Liver (tissue), 9 donors: ENCODE results near the gene FOCAD. TPM values are rescaled to one million over a fixed set of nuclear protein-coding genes. Genes with fewer than 3 reads are reported as not detected.

ENCODE experiments used
- DNase-seq: peaks from one replicate; pipeline ENCODE4 v3.0.0-alpha.2; 2017; ENCODE audit warnings: low spot score
- H3K27ac ChIP-seq, 2 donors: one replicate each; pipeline ENCODE4 v1.7.0; 2013; ENCODE audit warnings: inconsistent platforms in 2 of 2, low read length in 2 of 2, control low read depth in 1 of 2, low read depth in 1 of 2, mild to moderate bottlenecking in 1 of 2
- H3K27me3 ChIP-seq, 4 donors: one replicate each; pipeline versions ENCODE4 v1.6.1 to v1.7.0; 2013; ENCODE audit warnings: low read length in 3 of 4, inconsistent platforms in 1 of 4, mild to moderate bottlenecking in 1 of 4, moderate library complexity in 1 of 4; ENCODE audit not compliant: control insufficient read depth in 4 of 4, insufficient read depth in 4 of 4
- H3K36me3 ChIP-seq, 4 donors: one replicate each; pipeline versions ENCODE4 v1.6.1 to v1.7.0; 2013; ENCODE audit warnings: low read length in 3 of 4, mild to moderate bottlenecking in 3 of 4, low read depth in 1 of 4, moderate library complexity in 1 of 4; ENCODE audit not compliant: control insufficient read depth in 4 of 4, insufficient read depth in 3 of 4
- H3K4me1 ChIP-seq, 4 donors: one replicate each; pipeline versions ENCODE4 v1.6.1 to v1.7.0; 2013; ENCODE audit warnings: low read length in 3 of 4, mild to moderate bottlenecking in 3 of 4, moderate library complexity in 1 of 4; ENCODE audit not compliant: control insufficient read depth in 4 of 4, insufficient read depth in 4 of 4
- H3K4me3 ChIP-seq, 3 donors: one replicate each; pipeline versions ENCODE4 v1.6.1 to v1.7.0; 2013; ENCODE audit warnings: low read length in 3 of 3, control low read depth in 1 of 3, low read depth in 1 of 3, mild to moderate bottlenecking in 1 of 3
- H3K9ac ChIP-seq, 2 donors: one replicate each; pipeline ENCODE4 v1.7.0; 2013; ENCODE audit warnings: low read length in 2 of 2, mild to moderate bottlenecking in 2 of 2, moderate library complexity in 2 of 2, control low read depth in 1 of 2, low read depth in 1 of 2
- H3K9me3 ChIP-seq, 4 donors: one replicate each; pipeline versions ENCODE4 v1.6.1 to v1.7.0; 2013; ENCODE audit warnings: low read length in 3 of 4; ENCODE audit not compliant: control insufficient read depth in 4 of 4
- ATF3 ChIP-seq: IDR thresholded peaks from 2 replicates; pipeline ENCODE4 v1.6.1; 2016; ENCODE audit warnings: antibody characterized with exemption
- CTCF ChIP-seq: fragments of 150-350 bp; IDR thresholded peaks from 2 replicates; pipeline ENCODE4 v1.5.1; 2017; ENCODE audit warnings: improper control_type of control experiment, low read depth, low read length; ENCODE audit not compliant: missing input control
- FOXA1 ChIP-seq: IDR thresholded peaks from 2 replicates; pipeline ENCODE4 v1.6.1; 2016; ENCODE audit warnings: antibody characterized with exemption
- FOXA2 ChIP-seq: IDR thresholded peaks from 2 replicates; pipeline ENCODE4 v1.6.1; 2016; ENCODE audit warnings: antibody characterized with exemption
- GABPA ChIP-seq, 2 donors: IDR thresholded peaks in 1 of 2; conservative IDR thresholded peaks in 1 of 2; 2 replicates each; pipeline ENCODE4 v1.6.1; 2016; ENCODE audit warnings: antibody characterized with exemption in 2 of 2, mild to moderate bottlenecking in 1 of 2, moderate library complexity in 1 of 2
- HNF4A ChIP-seq, 2 donors: conservative IDR thresholded peaks; 2 replicates each; pipeline ENCODE4 v1.6.1; 2016; ENCODE audit warnings: antibody characterized with exemption in 2 of 2, mild to moderate bottlenecking in 2 of 2
- HNF4G ChIP-seq: IDR thresholded peaks from 2 replicates; pipeline ENCODE4 v1.6.1; 2016; ENCODE audit warnings: antibody characterized with exemption
- JUND ChIP-seq, 2 donors: IDR thresholded peaks; 2 replicates each; pipeline ENCODE4 v1.6.1; 2016; ENCODE audit warnings: antibody characterized with exemption in 2 of 2
- MAX ChIP-seq: IDR thresholded peaks from 2 replicates; pipeline ENCODE4 v1.6.1; 2016; ENCODE audit warnings: antibody characterized with exemption
- NR2F2 ChIP-seq: IDR thresholded peaks from 2 replicates; pipeline ENCODE4 v1.6.1; 2016; ENCODE audit warnings: antibody characterized with exemption
- RAD21 ChIP-seq, 2 donors: IDR thresholded peaks; 2 replicates each; pipeline ENCODE4 v1.6.1; 2016; ENCODE audit warnings: antibody characterized with exemption in 2 of 2, mild to moderate bottlenecking in 2 of 2
- REST ChIP-seq: IDR thresholded peaks from 2 replicates; pipeline ENCODE4 v1.6.1; 2016; ENCODE audit warnings: antibody characterized with exemption, mild to moderate bottlenecking
- RXRA ChIP-seq, 2 donors: IDR thresholded peaks; 2 replicates each; pipeline ENCODE4 v1.6.1; 2017 to 2018; ENCODE audit warnings: antibody characterized with exemption in 2 of 2, mild to moderate bottlenecking in 1 of 2
- SP1 ChIP-seq: IDR thresholded peaks from 2 replicates; pipeline ENCODE4 v1.6.1; 2018; ENCODE audit warnings: antibody characterized with exemption, mild to moderate bottlenecking
- TAF1 ChIP-seq: conservative IDR thresholded peaks from 2 replicates; pipeline ENCODE4 v1.6.1; 2016; ENCODE audit warnings: antibody characterized with exemption, mild to moderate bottlenecking
- YY1 ChIP-seq: IDR thresholded peaks from 2 replicates; pipeline ENCODE4 v1.6.1; 2016; ENCODE audit warnings: antibody characterized with exemption, mild to moderate bottlenecking
- WGBS: extraction: QIAGEN DNeasy Blood & Tissue Kit; methylation state at CpG from one replicate; pipeline ENCODE4 v1.1.7; 2013; 5-methylcytosine and 5-hydroxymethylcytosine counted together
- polyA plus RNA-seq, 2 donors: library from polyadenylated mRNA; stranded (reverse) in 1 of 2; unstranded in 1 of 2; fragments of 200-250 nt in 1 of 2; fragments of >200 nt in 1 of 2; fragmentation: Nextera tagmentation in 1 of 2; extraction: Ambion mirVana in 1 of 2; gene quantifications; one replicate each; pipeline versions ENCODE4 v1.2.1 to v1.2.3, GENCODE V29; 2013 to 2015
- total RNA-seq, 2 donors: library from RNA; depleted of rRNA; stranded (reverse); fragments of >200 nt; gene quantifications; one replicate each; pipeline ENCODE4 v1.2.3, GENCODE V29; 2014
- TF ChIP-seq, protein P1 (sequence below): IDR thresholded peaks from 2 replicates; pipeline ENCODE4 v1.6.1; 2016; ENCODE audit warnings: antibody characterized with exemption
- donor health status: healthy.
- donor health status: healthy.
- donor health status: healthy.
- donor health status: healthy.
- donor health status: healthy.

FOCAD gene
- total and polyA plus RNA-seq, 4 donors: 3.2 to 21.0 (median 10.3) TPM

DNA sequence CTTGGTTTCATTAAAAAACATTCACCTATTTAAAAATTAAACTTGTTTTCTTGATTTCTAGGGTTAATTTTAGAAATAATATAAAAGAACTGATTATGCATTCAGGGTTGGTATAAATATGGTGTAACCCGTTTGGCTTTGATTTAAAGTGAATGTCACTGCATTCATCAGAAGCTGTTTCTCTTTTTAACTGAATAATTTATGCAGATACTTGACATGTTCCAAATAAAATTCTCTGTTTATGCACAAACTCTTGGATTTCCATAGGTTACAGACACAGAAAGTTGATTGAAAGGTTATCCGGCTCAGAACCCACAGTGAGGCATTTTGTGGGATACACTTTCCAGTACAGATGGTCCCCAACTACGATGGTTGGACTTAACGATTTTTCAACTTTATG lies 186.1 kb downstream of the FOCAD start:
- H3K27ac ChIP-seq: no peak overlapping the region
- no peaks in the 10 kb centered on the region for H3K9me3 ChIP-seq
- H3K9ac ChIP-seq: no peak overlapping the region
- WGBS: 98% methylated on average over 4 of the region's 4 CpGs
- H3K27me3 ChIP-seq: no peaks in the 10 kb centered on the region
- no peak for TF ChIP-seq CTCF
- no peak for TF ChIP-seq HNF4A (conservative IDR thresholded peaks at IDR 0.05)
- no peak for TF ChIP-seq YY1
- no peak for TF ChIP-seq JUND (IDR thresholded peaks at IDR 0.05)
- no peak for TF ChIP-seq FOXA2
- no peak for TF ChIP-seq SP1
- TF ChIP-seq FOXA1: no peak
- TF ChIP-seq MAX: no peak
- no peak for TF ChIP-seq TAF1
- TF ChIP-seq, protein P1, sequence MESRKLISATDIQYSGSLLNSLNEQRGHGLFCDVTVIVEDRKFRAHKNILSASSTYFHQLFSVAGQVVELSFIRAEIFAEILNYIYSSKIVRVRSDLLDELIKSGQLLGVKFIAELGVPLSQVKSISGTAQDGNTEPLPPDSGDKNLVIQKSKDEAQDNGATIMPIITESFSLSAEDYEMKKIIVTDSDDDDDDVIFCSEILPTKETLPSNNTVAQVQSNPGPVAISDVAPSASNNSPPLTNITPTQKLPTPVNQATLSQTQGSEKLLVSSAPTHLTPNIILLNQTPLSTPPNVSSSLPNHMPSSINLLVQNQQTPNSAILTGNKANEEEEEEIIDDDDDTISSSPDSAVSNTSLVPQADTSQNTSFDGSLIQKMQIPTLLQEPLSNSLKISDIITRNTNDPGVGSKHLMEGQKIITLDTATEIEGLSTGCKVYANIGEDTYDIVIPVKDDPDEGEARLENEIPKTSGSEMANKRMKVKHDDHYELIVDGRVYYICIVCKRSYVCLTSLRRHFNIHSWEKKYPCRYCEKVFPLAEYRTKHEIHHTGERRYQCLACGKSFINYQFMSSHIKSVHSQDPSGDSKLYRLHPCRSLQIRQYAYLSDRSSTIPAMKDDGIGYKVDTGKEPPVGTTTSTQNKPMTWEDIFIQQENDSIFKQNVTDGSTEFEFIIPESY: no peak
- no peaks in the 10 kb centered on the region for H3K4me1 ChIP-seq
- no peaks in the 10 kb centered on the region for H3K36me3 ChIP-seq
- DNase-seq: no peak
- no peak overlapping the region for H3K4me3 ChIP-seq

DNA sequence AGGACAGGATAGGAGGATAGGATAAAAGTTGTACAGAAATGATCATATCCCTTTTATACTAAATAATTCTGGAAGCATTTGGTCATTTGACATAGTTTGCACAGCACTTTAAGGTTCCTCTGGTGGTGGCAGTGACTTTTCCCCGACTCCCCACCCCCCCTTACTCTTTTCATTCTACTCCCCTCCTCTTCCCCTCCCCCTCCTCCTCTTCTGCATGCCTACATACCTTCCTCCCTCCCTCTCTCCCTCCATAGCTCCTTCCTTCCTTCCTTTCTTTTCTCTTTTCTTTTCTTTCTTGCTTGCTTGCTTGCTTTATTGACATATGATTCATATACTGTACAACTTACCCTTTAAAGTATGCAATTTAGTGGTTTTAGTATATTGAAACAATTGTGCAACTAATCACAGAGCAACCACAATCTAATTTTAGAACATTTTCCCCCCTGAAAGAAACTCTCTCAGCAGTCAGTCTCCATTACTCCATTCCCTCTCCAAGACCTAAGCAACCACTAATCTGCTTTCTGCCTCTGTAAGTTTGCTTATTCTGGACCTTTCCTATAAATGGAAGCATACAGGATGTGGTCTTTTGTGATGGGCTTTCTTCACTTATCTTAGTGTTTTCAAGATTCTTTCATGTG lies 188.4 kb downstream of the FOCAD start:
- 72% methylated on average over 1 of the region's 1 CpG for WGBS
- Histone ChIP-seq H3K9me3 (no peaks in the 10 kb centered on the region), H3K27me3 (no peaks in the 10 kb centered on the region), H3K4me3 (no peak overlapping the region), H3K9ac (no peak overlapping the region), H3K4me1 (no peaks in the 10 kb centered on the region), H3K27ac (no peak overlapping the region), H3K36me3 (no peaks in the 10 kb centered on the region)
- no peak for DNase-seq
- TF ChIP-seq FOXA1 (no peak), ATF3 (no peak), CTCF (no peak), TAF1 (no peak), FOXA2 (no peak), REST (no peak), MAX (no peak), YY1 (no peak), JUND (IDR thresholded peaks at IDR 0.05) (no peak), HNF4G (no peak), SP1 (no peak), RAD21 (IDR thresholded peaks at IDR 0.05) (no peak), RXRA (IDR thresholded peaks at IDR 0.05) (no peak), NR2F2 (no peak), HNF4A (conservative IDR thresholded peaks at IDR 0.05) (no peak), GABPA (IDR thresholded peaks at IDR 0.05 in 1 of 2, conservative IDR thresholded peaks at IDR 0.05 in 1 of 2) (no peak)
- TF ChIP-seq, protein P1: no peak
